ENCODE data around the gene SLC25A31.

Gene SLC25A31

GRCh38 chr4:127730142-127730913, at the start of gene SLC25A31:
Gene SLC25A31 (plus strand): TSS chr4:127730400. CDS start chr4:127730546, 146 bp downstream.
- DNase-seq (ENCODE audit: low read depth in 3 of 3, low spot score in 1 of 3): no peak

GRCh38 chr4:127685292-127685691, 44.9 kb upstream of the SLC25A31 start:
- DNase-seq (ENCODE audit: low read depth in 3 of 3, low spot score in 1 of 3): no peak

- no peak for DNase-seq (ENCODE audit: low read depth in 3 of 3, low spot score in 1 of 3)
Observed at GRCh38 chr4:127686658-127687057, 43.5 kb upstream of the SLC25A31 start.

- DNase-seq (ENCODE audit: low read depth in 3 of 3, low spot score in 1 of 3): no peak
Observed at GRCh38 chr4:127687580-127687979, 42.6 kb upstream of the SLC25A31 start.

GRCh38 chr4:127698789-127699200, 31.4 kb upstream of the SLC25A31 start:
- no peak for DNase-seq (ENCODE audit: low read depth in 3 of 3, low spot score in 1 of 3)

- DNase-seq (ENCODE audit: low read depth in 3 of 3, low spot score in 1 of 3): no peak
Observed at GRCh38 chr4:127708985-127709384, 21.2 kb upstream of the SLC25A31 start.

GRCh38 chr4:127709456-127709855, 20.7 kb upstream of the SLC25A31 start:
- DNase-seq (ENCODE audit: low read depth in 3 of 3, low spot score in 1 of 3): no peak

GRCh38 chr4:127731406-127731805, 1.2 kb downstream of the SLC25A31 start:
- no peak for DNase-seq (ENCODE audit: low read depth in 3 of 3, low spot score in 1 of 3)

GRCh38 chr4:127732623-127733328, 2.6 kb downstream of the SLC25A31 start:
- no peak for DNase-seq (ENCODE audit: low read depth in 3 of 3, low spot score in 1 of 3)

- DNase-seq (ENCODE audit: low read depth in 3 of 3, low spot score in 1 of 3): no peak
Observed at GRCh38 chr4:127734976-127735375, 4.8 kb downstream of the SLC25A31 start.

- no peak for DNase-seq (ENCODE audit: low read depth in 3 of 3, low spot score in 1 of 3)
Observed at GRCh38 chr4:127737295-127737694, 7.1 kb downstream of the SLC25A31 start.

- no peak for DNase-seq (ENCODE audit: low read depth in 3 of 3, low spot score in 1 of 3)
Observed at GRCh38 chr4:127741247-127741646, 11.0 kb downstream of the SLC25A31 start.

- DNase-seq (ENCODE audit: low read depth in 3 of 3, low spot score in 1 of 3): no peak
Observed at GRCh38 chr4:127747883-127748282, 17.7 kb downstream of the SLC25A31 start.

GRCh38 chr4:127748957-127749356, 18.8 kb downstream of the SLC25A31 start:
- DNase-seq (ENCODE audit: low read depth in 3 of 3, low spot score in 1 of 3): no peak

GRCh38 chr4:127756906-127757305, 26.7 kb downstream of the SLC25A31 start:
- no peak for DNase-seq (ENCODE audit: low read depth in 3 of 3, low spot score in 1 of 3)

- no peak for DNase-seq (ENCODE audit: low read depth in 3 of 3, low spot score in 1 of 3)
Observed at GRCh38 chr4:127759228-127759820, 29.1 kb downstream of the SLC25A31 start.

- no peak for DNase-seq (ENCODE audit: low read depth in 3 of 3, low spot score in 1 of 3)
Observed at GRCh38 chr4:127759893-127760292, 29.7 kb downstream of the SLC25A31 start.

GRCh38 chr4:127771535-127772275, 41.5 kb downstream of the SLC25A31 start:
- DNase-seq (ENCODE audit: low read depth in 3 of 3, low spot score in 1 of 3): no peak

GRCh38 chr4:127772769-127773671, 42.8 kb downstream of the SLC25A31 start:
- no peak for DNase-seq (ENCODE audit: low read depth in 3 of 3, low spot score in 1 of 3)

- no peak for DNase-seq (ENCODE audit: low read depth in 3 of 3, low spot score in 1 of 3)
Observed at GRCh38 chr4:127775843-127776242, 45.6 kb downstream of the SLC25A31 start.
